OCI-LY1 (cell line): ENCODE measurements around the gene ALDH1L1.

Experiments used
- CTCF ChIP-seq: fragments of 200-600 bp; sonication (generic), shearing (Covaris generic); IDR thresholded peaks from 2 replicates; pipeline ENCODE4 v1.5.1; 2017; ENCODE audit warnings: mild to moderate bottlenecking, antibody characterized with exemption, low read length, moderate library complexity, mixed read lengths
- EZH2 ChIP-seq: fragments of 200-600 bp; sonication (generic), shearing (Covaris generic); IDR thresholded peaks from 2 replicates; pipeline ENCODE4 v1.8.0; 2017; ENCODE audit warnings: borderline replicate concordance, mixed run types, mild to moderate bottlenecking, antibody characterized with exemption, low read length, moderate library complexity, mixed read lengths

- TF ChIP-seq EZH2 (no peak), CTCF (no peak)
Observed at GRCh38 chr3:126102011-126102410, 78.4 kb downstream of the ALDH1L1 start.
